Chondrocyte (in vitro differentiated cells): ENCODE results near the gene SAMHD1. TPM values are rescaled to one million over a fixed set of nuclear protein-coding genes. Genes with fewer than 3 reads are reported as not detected.
"Not testable (repeated sequence)": the region's sequence is repeated elsewhere in the genome, so short reads cannot be mapped to it uniquely, and the experiment has no call there.

Experiments used
- DNase-seq: peaks from one replicate; pipeline ENCODE4 v3.0.0; 2021; ENCODE audit warnings: mixed read lengths, low spot score
- H3K27ac Mint-ChIP-seq: one replicate; pipeline ENCODE4 v1.8.0; 2021; ENCODE audit warnings: mild to moderate bottlenecking, moderate library complexity, mixed read lengths; ENCODE audit not compliant: unreplicated experiment
- H3K27me3 Mint-ChIP-seq: 2 replicates; pipeline ENCODE4 v1.8.0; 2021; ENCODE audit warnings: low read depth, mixed read lengths
- H3K36me3 Mint-ChIP-seq: 2 replicates; pipeline ENCODE4 v1.8.0; 2021; ENCODE audit warnings: low read depth, mixed read lengths
- H3K4me1 Mint-ChIP-seq: 2 replicates; pipeline ENCODE4 v1.8.0; 2021; ENCODE audit warnings: low read depth, mild to moderate bottlenecking, mixed read lengths
- H3K4me3 Mint-ChIP-seq: one replicate; pipeline ENCODE4 v1.8.0; 2021; ENCODE audit warnings: mild to moderate bottlenecking, moderate library complexity, mixed read lengths; ENCODE audit not compliant: unreplicated experiment
- H3K9me3 Mint-ChIP-seq: 2 replicates; pipeline ENCODE4 v1.8.0; 2021; ENCODE audit warnings: low read depth, mixed read lengths
- long read RNA-seq: library from polyadenylated mRNA; stranded (forward); transcript quantifications from one replicate; pipeline ENCODE4 v2.0.0, GENCODE V29; 2021
- total RNA-seq: library from RNA; stranded (reverse); gene quantifications from 3 replicates; pipeline ENCODE4 v1.2.1, GENCODE V29; 2021
- TF ChIP-seq, protein P1 (sequence below): fragments of 200-600 bp; sonication (generic); IDR thresholded peaks from 2 replicates; pipeline ENCODE4 v1.5.0; 2021; ENCODE audit warnings: antibody characterized with exemption, mild to moderate bottlenecking, moderate library complexity

SAMHD1 gene
- 15.5 to 21.8 TPM (median 17.3 TPM) in 3 replicates for total RNA-seq
- long read RNA-seq, full-length matches to known transcripts = 12 of 15 reads
- long read RNA-seq, partial matches to known transcripts = 0 of 15 reads
- long read RNA-seq, other reads (novel, unspliced or antisense) = 3 of 15 reads

DNA sequence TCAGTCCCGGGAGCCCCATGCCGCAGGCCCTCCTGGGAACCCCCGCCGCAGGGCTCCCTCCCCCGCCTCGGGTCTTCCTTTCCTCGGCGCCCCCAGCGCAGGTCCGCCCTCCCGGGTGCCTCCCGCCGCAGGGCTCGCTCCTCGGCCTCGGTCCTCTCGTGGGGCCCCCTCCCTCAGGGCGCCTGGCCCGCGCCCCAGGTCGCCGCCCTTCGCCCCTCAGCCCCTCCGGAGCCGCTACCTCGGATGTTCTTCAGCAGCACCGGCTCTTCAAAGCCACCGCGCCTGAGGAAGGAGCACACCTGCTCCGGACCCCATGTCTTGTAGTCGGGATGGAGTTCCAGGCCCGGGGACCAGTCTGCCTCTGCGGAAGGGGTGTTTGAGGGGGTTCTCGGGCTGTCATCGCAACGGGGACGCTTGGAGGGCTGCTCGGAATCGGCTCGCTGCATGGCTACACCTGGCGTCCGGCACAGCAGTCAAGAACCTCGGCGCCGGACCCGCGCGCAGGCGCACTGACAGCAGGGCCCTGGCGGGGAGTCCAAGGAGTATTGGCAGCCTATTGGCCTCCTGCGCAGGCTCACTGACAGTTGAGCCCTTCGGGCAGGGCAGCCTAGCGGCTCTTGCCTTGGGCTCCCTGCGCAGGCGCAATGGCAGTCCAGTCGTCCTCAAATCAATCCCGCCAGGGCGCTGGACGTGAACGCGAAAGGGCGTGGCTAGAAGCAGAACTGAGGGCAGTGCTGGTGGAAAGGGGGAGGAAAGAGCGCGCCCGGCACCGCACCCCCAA lies at the start of gene SAMHD1:
TSS of gene SAMHD1 (minus strand) at position 511 of the 781 bp plus-strand sequence. CDS start at position 446, 65 bp downstream.
- Mint-ChIP-seq H3K4me3 (peak within 1 kb of the TSS; percentile 95), H3K4me1 (peaks cover 14% of the 10 kb centered on the region), H3K9me3 (no peaks in the 10 kb centered on the region), H3K27me3 (no peaks in the 10 kb centered on the region), H3K27ac (peak within 1 kb of the TSS; percentile 84), H3K36me3 (peaks cover under 1% of the 10 kb centered on the region)
- TF ChIP-seq, protein P1, sequence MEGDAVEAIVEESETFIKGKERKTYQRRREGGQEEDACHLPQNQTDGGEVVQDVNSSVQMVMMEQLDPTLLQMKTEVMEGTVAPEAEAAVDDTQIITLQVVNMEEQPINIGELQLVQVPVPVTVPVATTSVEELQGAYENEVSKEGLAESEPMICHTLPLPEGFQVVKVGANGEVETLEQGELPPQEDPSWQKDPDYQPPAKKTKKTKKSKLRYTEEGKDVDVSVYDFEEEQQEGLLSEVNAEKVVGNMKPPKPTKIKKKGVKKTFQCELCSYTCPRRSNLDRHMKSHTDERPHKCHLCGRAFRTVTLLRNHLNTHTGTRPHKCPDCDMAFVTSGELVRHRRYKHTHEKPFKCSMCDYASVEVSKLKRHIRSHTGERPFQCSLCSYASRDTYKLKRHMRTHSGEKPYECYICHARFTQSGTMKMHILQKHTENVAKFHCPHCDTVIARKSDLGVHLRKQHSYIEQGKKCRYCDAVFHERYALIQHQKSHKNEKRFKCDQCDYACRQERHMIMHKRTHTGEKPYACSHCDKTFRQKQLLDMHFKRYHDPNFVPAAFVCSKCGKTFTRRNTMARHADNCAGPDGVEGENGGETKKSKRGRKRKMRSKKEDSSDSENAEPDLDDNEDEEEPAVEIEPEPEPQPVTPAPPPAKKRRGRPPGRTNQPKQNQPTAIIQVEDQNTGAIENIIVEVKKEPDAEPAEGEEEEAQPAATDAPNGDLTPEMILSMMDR = peak; percentile 12
- DNase-seq = peak; percentile 99

DNA sequence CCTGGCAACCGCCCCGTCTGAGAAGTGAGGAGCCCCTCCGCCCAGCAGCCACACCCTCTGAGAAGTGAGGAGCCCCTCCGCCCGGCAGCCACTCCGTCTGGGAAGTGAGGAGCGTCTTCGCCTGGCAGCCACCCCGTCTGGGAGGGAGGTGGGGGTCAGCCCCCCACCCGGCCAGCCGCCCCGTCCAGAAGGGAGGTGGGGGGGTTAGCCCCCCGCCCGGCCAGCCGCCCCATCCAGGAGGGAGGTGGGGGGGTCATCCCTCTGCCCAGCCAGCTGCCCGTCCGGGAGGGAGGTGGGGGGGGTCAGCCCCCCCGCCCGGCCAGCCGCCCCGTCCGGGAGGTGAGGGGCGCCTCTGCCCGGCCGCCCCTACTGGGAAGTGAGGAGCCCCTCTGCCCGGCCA lies 48.7 kb upstream of the SAMHD1 start:
- peaks cover 11% of the 10 kb centered on the region for H3K36me3 Mint-ChIP-seq
- H3K4me3 Mint-ChIP-seq, H3K27ac Mint-ChIP-seq, H3K9me3 Mint-ChIP-seq, DNase-seq, H3K27me3 Mint-ChIP-seq, H3K4me1 Mint-ChIP-seq: not testable (repeated sequence)

DNA sequence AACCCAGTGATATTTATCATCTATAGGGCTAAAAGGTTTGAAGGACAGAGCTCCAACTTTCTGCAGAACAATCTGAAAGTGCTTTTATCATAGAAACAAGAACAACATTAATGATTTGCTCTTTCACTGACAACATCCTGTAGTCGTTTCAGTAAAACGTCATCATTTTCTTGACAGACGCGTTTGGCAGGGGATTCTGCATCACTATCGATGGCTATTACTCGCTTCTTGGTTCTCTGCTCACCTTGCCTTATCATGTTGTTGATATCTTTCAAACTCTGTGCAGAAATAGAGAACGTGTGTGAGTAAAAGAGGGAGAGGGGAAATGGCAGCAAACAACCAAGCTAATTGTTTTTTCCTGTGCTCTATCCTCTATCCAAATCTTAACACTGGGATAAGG lies 47.1 kb upstream of the SAMHD1 start:
- no peaks in the 10 kb centered on the region for H3K9me3 Mint-ChIP-seq
- no peak for DNase-seq
- H3K4me3 Mint-ChIP-seq = no peak overlapping the region
- peaks cover 14% of the 10 kb centered on the region for H3K36me3 Mint-ChIP-seq
- no peak overlapping the region for H3K27ac Mint-ChIP-seq
- TF ChIP-seq, protein P1 = no peak
- H3K4me1 Mint-ChIP-seq = no peaks in the 10 kb centered on the region
- H3K27me3 Mint-ChIP-seq = no peaks in the 10 kb centered on the region

DNA sequence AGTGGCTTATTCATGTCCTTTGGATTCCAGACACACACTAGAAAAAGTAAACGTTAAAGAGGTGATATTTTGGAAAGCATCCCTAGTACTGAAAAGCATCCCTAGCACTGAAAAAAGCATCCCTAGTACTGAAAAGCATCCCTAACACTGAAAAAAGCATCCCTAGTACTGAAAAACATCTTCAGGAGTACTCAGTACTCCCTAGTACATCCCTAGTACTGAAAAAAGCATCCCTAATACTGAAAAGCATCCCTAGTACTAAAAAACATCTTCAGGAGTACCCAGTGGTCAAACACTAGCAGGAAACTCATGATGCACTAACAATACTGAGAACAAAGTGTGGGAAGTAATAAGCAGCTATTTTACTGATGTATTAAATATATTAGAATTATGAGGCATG lies 45.6 kb upstream of the SAMHD1 start:
- H3K27ac Mint-ChIP-seq = no peak overlapping the region
- TF ChIP-seq, protein P1 = no peak
- no peak for DNase-seq
- no peaks in the 10 kb centered on the region for H3K4me1 Mint-ChIP-seq
- H3K9me3 Mint-ChIP-seq = peaks cover 7% of the 10 kb centered on the region
- H3K36me3 Mint-ChIP-seq = peaks cover 15% of the 10 kb centered on the region
- H3K27me3 Mint-ChIP-seq = no peaks in the 10 kb centered on the region
- no peak overlapping the region for H3K4me3 Mint-ChIP-seq

DNA sequence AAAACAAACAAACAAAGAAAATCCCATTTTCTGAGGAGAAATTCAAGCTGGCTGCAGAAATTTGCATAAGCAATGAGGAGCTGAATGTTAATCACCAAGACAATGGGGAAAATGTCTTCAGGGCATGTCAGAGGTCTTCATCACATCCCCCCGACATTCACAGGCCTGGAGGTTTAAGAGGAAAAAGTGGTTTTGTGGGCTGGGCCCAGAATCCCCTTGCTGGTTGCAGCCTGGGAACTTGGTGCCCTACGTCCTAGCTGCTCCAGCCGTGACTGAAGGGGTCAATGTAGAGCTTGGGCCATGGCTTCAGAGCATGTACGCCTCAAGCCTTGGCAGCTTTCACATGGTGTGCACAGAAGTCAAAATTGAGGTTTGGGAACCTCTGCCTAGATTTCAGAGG lies 42.7 kb upstream of the SAMHD1 start:
- not testable (repeated sequence) for H3K9me3 Mint-ChIP-seq, H3K4me1 Mint-ChIP-seq, H3K4me3 Mint-ChIP-seq, DNase-seq, H3K27me3 Mint-ChIP-seq, H3K27ac Mint-ChIP-seq
- peaks cover 14% of the 10 kb centered on the region for H3K36me3 Mint-ChIP-seq

DNA sequence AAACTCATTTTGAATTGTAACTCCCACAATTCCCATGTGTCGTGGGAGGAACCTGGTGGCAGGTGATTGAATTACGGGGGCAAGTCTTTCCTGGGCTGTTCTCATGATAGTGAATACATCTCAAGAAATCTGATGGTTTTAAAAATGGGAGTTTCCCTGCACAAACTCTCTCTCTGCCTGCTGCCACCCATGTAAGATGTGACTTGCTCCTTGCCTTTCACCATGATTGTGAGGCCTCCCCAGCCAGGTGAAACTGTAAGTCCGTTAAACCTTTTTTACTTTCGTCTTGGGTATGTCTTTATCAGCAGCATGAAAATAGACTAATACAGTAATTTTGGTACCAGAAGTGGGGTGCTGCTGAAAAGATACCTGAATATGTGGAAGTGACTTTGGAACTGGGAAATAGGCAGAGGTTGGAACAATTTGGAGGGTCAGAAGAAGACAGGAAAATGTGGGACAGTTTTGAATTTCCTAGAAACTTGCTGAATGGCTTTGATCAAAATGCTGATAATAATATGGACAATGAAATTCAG lies 41.4 kb upstream of the SAMHD1 start:
- Mint-ChIP-seq H3K36me3 (peaks cover 14% of the 10 kb centered on the region), H3K9me3 (peaks cover 7% of the 10 kb centered on the region), H3K4me3 (no peak overlapping the region), H3K27me3 (no peaks in the 10 kb centered on the region), H3K27ac (no peak overlapping the region), H3K4me1 (no peaks in the 10 kb centered on the region)
- TF ChIP-seq, protein P1 = no peak
- DNase-seq = no peak
